ENCODE results near the gene DYNC1H1.
A peak's percentile ranks its signal among the peaks of the same experiment; 100 is the strongest.

DYNC1H1 gene

GRCh38 chr14:102095231-102095870, 131.0 kb downstream of the DYNC1H1 start:
- DNase-seq: no peak

GRCh38 chr14:102095871-102096568, 131.6 kb downstream of the DYNC1H1 start:
- no peak for DNase-seq

GRCh38 chr14:102096569-102097188, 132.3 kb downstream of the DYNC1H1 start:
- DNase-seq: peak; percentile 51

DNA sequence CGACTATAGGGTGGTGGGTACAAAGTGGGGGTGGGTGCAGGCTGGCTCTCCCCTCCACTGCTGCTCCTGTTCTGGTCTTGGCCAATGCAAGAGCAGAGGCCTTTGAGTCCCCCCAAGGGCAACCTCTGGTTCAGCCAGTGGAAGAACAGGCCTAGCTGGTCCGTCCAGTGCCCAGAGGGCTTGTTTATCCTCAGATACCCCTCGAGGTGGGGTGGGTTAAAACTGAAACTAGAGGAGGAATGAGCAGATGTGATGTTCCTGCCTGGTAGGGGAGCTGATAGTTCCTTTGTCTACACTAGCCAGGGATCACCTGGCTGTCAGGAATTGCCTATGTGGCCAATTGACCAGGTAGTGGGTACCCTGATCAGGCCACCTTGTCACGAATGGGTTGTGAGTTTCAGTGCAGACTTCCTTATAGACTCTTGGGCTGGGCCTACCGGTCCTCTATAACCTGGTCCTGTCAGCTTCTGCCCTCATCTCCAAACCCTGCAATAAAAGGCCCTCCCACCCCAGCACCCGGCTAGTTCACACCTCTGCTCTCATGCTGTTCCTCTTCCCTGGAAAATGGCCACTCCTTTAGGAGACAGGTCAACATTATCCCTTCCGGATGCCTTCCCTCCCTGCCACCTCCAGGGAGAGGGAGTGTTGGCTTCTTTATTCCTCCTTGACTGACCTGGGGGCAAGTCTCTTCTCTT, 133.2 kb downstream of the DYNC1H1 start:
- no peak for DNase-seq

DNA sequence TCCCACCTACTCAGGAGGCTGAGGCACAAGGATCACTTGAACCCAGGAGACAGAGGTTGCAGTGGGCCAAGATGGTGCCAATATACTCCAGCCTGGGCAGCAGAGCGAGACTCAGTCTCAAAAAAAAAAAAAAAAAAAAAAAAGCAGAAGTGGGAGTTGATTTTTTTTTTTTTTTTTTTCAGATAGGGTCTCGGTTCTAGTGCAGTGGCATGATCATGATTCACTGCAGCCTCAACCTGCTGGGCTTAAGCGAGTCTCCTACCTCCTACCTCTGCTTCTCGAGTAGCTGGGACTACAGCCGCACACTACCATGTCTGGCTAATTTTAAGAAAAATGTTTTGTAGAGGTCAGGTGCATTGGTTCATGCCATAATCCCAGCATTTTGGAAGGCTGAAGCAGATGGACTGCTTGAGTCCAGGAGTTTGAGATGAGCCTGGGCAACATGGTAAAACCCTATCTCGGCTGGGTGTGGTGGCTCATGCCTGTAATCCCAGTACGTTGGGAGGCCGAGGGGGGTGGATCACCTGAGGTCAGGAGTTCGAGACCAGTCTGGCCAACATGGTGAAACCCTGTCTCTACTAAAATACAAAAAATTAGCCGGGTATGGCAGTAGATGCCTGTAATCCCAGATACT, 138.8 kb downstream of the DYNC1H1 start:
- no peak for DNase-seq

DNA sequence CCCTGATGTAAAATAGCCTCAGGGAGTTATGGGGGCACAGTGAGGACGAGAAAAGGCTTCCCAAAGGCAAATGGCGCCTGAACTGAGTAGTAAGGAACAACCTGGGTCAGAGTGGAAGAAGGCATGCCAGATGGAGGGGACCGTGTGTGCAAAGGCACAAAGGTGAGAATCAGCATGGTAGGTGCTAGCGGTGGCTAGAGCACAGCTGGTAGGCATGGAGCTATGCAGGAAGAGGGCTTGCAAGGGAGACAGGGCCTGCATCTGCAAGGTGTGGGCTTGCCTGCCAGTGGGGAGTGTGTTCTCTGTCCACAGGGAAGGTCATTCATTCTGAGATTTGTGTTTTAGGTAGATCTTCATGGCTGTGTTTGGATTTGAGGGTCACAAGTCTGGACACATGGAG, 141.0 kb downstream of the DYNC1H1 start:
- DNase-seq: no peak
